Type B pancreatic cell (in vitro differentiated cells): ENCODE results near the gene NENF. TPM values are rescaled to one million over a fixed set of nuclear protein-coding genes. Genes with fewer than 3 reads are reported as not detected.
"Not testable (repeated sequence)": the region's sequence is repeated elsewhere in the genome, so short reads cannot be mapped to it uniquely, and the experiment has no call there.

Experiments used
- DNase-seq: peaks from one replicate; pipeline ENCODE4 v3.0.0; 2021; ENCODE audit warnings: mixed read lengths; ENCODE audit not compliant: unreplicated experiment; ENCODE audit errors: extremely low spot score
- H3K27ac Mint-ChIP-seq: 2 replicates; pipeline ENCODE4 v1.8.0; 2021; ENCODE audit warnings: mild to moderate bottlenecking, mixed read lengths
- H3K27me3 Mint-ChIP-seq: 2 replicates; pipeline ENCODE4 v1.8.0; 2021; ENCODE audit warnings: mixed read lengths
- H3K36me3 Mint-ChIP-seq: 2 replicates; pipeline ENCODE4 v1.8.0; 2021; ENCODE audit warnings: mixed read lengths
- H3K4me1 Mint-ChIP-seq: one replicate; pipeline ENCODE4 v1.8.0; 2021; ENCODE audit warnings: mixed read lengths; ENCODE audit not compliant: unreplicated experiment
- H3K4me3 Mint-ChIP-seq: 2 replicates; pipeline ENCODE4 v1.8.0; 2021; ENCODE audit warnings: mild to moderate bottlenecking, mixed read lengths
- H3K9me3 Mint-ChIP-seq: 2 replicates; pipeline ENCODE4 v1.8.0; 2021; ENCODE audit warnings: mixed read lengths
- long read RNA-seq: library from polyadenylated mRNA; unstranded; transcript quantifications from one replicate; pipeline ENCODE4 v2.0.0, GENCODE V29; 2020
- total RNA-seq: library from RNA; stranded (reverse); gene quantifications from 2 replicates; pipeline ENCODE4 v1.2.1, GENCODE V29; 2021; ENCODE audit warnings: low replicate concordance
- TF ChIP-seq, protein P1 (sequence below): fragments of 200-600 bp; sonication (generic); conservative IDR thresholded peaks from 2 replicates; pipeline ENCODE4 v1.5.0; 2021; ENCODE audit warnings: antibody characterized with exemption, mild to moderate bottlenecking

NENF gene
- total RNA-seq, result 48.9 and 53.7 TPM in 2 replicates
- long read RNA-seq, partial matches to known transcripts, result 1 of 2 reads
- long read RNA-seq, other reads (novel, unspliced or antisense), result 1 of 2 reads

- Mint-ChIP-seq H3K4me3 (peak within 1 kb of the TSS; percentile 86), H3K27me3 (no peaks in the 10 kb centered on the region), H3K9me3 (no peaks in the 10 kb centered on the region), H3K4me1 (peaks cover 33% of the 10 kb centered on the region), H3K27ac (peak within 1 kb of the TSS; percentile 70), H3K36me3 (no peaks in the 10 kb centered on the region)
- peak; percentile 82 for DNase-seq
- TF ChIP-seq, protein P1, sequence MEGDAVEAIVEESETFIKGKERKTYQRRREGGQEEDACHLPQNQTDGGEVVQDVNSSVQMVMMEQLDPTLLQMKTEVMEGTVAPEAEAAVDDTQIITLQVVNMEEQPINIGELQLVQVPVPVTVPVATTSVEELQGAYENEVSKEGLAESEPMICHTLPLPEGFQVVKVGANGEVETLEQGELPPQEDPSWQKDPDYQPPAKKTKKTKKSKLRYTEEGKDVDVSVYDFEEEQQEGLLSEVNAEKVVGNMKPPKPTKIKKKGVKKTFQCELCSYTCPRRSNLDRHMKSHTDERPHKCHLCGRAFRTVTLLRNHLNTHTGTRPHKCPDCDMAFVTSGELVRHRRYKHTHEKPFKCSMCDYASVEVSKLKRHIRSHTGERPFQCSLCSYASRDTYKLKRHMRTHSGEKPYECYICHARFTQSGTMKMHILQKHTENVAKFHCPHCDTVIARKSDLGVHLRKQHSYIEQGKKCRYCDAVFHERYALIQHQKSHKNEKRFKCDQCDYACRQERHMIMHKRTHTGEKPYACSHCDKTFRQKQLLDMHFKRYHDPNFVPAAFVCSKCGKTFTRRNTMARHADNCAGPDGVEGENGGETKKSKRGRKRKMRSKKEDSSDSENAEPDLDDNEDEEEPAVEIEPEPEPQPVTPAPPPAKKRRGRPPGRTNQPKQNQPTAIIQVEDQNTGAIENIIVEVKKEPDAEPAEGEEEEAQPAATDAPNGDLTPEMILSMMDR, result peak; percentile 31
These were observed at the start of gene NENF for GRCh38 chr1:212432661-212433576. Gene NENF (plus strand): TSS chr1:212432920. CDS start chr1:212432944, 24 bp downstream.

GRCh38 chr1:212386029-212386428 lies 46.7 kb upstream of the NENF start:
- Mint-ChIP-seq H3K27me3 (no peaks in the 10 kb centered on the region), H3K4me1 (no peaks in the 10 kb centered on the region), H3K36me3 (peaks cover 38% of the 10 kb centered on the region), H3K9me3 (no peaks in the 10 kb centered on the region), H3K27ac (no peak overlapping the region), H3K4me3 (no peak overlapping the region)
- TF ChIP-seq, protein P1, result no peak
- DNase-seq, result no peak

GRCh38 chr1:212388985-212389716 lies 43.6 kb upstream of the NENF start:
- no peak overlapping the region for H3K4me3 Mint-ChIP-seq
- H3K9me3 Mint-ChIP-seq, result no peaks in the 10 kb centered on the region
- H3K27ac Mint-ChIP-seq, result no peak overlapping the region
- no peaks in the 10 kb centered on the region for H3K27me3 Mint-ChIP-seq
- H3K4me1 Mint-ChIP-seq, result no peaks in the 10 kb centered on the region
- peaks cover 42% of the 10 kb centered on the region for H3K36me3 Mint-ChIP-seq
- TF ChIP-seq, protein P1, result no peak
- DNase-seq, result no peak

DNA sequence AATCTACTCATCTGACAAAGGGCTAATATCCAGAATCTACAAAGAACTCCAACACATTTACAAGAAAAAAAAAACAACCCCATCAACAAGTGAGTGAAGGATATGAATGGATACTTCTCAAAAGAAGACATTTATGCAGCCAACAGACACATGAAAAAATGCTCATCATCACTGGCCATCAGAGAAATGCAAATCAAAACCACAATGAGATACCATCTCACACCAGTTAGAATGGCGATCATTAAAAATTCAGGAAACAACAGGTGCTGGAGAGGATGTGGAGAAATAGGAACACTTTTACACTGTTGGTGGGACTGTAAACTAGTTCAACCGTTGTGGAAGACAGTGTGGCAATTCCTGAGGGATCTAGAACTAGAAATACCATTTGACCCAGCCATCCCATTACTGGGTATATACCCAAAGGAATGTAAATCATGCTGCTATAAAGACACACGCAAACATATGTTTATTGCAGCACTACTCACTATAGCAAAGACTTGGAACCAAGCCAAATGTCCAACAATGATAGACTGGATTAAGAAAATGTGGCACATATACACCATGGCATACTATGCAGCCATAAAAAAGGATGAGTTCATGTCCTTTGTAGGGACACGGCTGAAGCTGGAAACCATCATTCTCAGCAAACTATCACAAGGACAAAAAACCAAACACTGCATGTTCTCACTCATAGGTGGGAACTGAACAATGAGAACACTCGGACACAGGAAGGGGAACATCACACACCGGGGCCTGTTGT lies 36.9 kb upstream of the NENF start:
- H3K9me3 Mint-ChIP-seq, H3K27me3 Mint-ChIP-seq, H3K27ac Mint-ChIP-seq, DNase-seq, H3K4me3 Mint-ChIP-seq, H3K4me1 Mint-ChIP-seq: not testable (repeated sequence)
- peaks cover 44% of the 10 kb centered on the region for H3K36me3 Mint-ChIP-seq

- peaks cover 42% of the 10 kb centered on the region for H3K36me3 Mint-ChIP-seq
- TF ChIP-seq, protein P1, result no peak
- no peak for DNase-seq
- no peak overlapping the region for H3K27ac Mint-ChIP-seq
- H3K9me3 Mint-ChIP-seq, result peaks cover 5% of the 10 kb centered on the region
- no peaks in the 10 kb centered on the region for H3K27me3 Mint-ChIP-seq
- H3K4me3 Mint-ChIP-seq, result no peak overlapping the region
- no peaks in the 10 kb centered on the region for H3K4me1 Mint-ChIP-seq
These were observed 36.1 kb upstream of the NENF start for GRCh38 chr1:212396638-212397037.
